Activated naive CD8-positive, alpha-beta T cell treated with anti-CD3 and anti-CD28 coated beads, Interleukin-2, amount 50 U/mL, for 24 hours (primary cell): Measurements from ENCODE around the gene OAS3.
"Not testable (repeated sequence)": the region's sequence is repeated elsewhere in the genome, so short reads cannot be mapped to it uniquely, and the experiment has no call there.

Experiments used
- ATAC-seq: fragments of 150-1000 bp; cut with Tn5 transposase; one replicate; pipeline ENCODE4 v1.10.0; 2021
- DNase-seq: peaks from one replicate; pipeline ENCODE4 v3.0.0; 2021
- H3K27ac Mint-ChIP-seq: one replicate; pipeline ENCODE4 v1.8.0; 2021; ENCODE audit warnings: mild to moderate bottlenecking, mixed read lengths
- H3K27me3 Mint-ChIP-seq: one replicate; pipeline ENCODE4 v1.8.0; 2021; ENCODE audit warnings: mixed read lengths
- H3K36me3 Mint-ChIP-seq: one replicate; pipeline ENCODE4 v1.8.0; 2021; ENCODE audit warnings: low read depth, mixed read lengths
- H3K4me1 Mint-ChIP-seq: one replicate; pipeline ENCODE4 v1.8.0; 2021; ENCODE audit warnings: mixed read lengths
- H3K4me3 Mint-ChIP-seq: one replicate; pipeline ENCODE4 v1.8.0; 2021; ENCODE audit warnings: mild to moderate bottlenecking, moderate library complexity, mixed read lengths
- H3K9me3 Mint-ChIP-seq: one replicate; pipeline ENCODE4 v1.8.0; 2021; ENCODE audit warnings: mixed read lengths

Gene OAS3

DNA sequence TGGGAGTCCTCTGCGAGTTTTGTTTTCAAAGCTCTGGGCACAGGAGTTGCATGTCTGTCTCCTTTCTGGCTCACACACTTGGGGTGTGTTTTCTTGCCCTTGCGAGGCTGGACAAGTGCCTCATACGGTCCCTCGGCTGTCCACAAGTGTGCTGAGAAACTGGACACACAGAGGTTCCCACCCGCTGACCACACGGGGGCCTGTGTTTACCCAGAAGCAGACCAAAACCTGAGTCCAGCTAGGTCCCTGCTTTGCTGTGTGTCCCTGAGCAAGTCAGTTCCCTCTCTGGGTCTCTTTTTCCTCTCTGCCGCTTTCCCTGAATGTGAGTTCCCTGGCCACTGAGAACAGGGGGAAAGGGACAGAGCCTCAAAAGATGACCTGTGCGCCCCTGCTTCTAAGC is 39.4 kb downstream of the OAS3 start:
- Mint-ChIP-seq H3K27me3 (no peaks in the 10 kb centered on the region), H3K4me1 (peaks cover 32% of the 10 kb centered on the region), H3K27ac (peak overlapping the region; percentile 94), H3K9me3 (peaks cover 6% of the 10 kb centered on the region), H3K36me3 (peaks cover 21% of the 10 kb centered on the region), H3K4me3 (peak overlapping the region; percentile 83)
- DNase-seq, result no peak
- ATAC-seq, result no peak

DNA sequence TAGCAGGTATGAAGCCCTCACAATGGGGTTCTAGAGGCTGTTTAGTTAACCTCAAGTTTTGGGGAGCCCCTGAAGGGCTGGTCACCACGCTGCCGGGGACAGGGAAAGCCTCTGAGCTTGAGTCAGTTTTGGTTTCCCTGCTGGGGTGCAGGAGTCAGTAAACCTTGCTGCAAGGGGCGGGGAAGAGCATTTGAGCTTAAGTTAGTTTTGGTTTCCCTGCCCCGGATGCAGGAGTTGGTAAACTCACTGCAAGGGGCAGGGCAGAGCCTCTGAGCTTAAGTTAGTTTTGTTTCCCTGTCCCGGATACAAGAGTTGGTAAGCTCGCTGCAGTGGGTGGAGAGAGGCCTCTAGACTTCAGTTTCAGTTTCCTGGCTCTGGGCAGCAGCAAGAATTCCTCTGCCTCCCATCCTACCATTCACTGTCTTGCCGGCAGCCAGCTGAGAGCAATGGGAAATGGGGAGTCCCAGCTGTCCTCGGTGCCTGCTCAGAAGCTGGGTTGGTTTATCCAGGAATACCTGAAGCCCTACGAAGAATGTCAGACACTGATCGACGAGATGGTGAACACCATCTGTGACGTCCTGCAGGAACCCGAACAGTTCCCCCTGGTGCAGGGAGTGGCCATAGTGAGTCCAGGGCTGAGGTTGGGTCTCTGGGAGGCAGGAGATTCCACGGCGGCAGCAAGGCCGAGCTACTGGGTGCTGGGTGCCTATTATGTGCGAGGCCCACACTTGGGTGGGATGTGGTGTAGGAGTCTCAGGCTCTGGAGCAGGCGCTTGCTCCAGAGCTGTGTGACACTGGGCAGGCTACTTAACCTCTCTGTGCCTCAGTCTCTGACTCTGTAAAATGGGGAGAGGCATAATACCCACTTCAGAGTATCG is 40.1 kb downstream of the OAS3 start, which contains the start of gene OAS2:
Gene OAS2, plus strand, starts transcription at position 357 of the 878 bp plus-strand sequence. Its CDS starts 90 bp downstream, at position 447.
- peaks cover 39% of the 10 kb centered on the region for H3K4me1 Mint-ChIP-seq
- peaks cover 11% of the 10 kb centered on the region for H3K9me3 Mint-ChIP-seq
- peak within 1 kb of the TSS; percentile 94 for H3K27ac Mint-ChIP-seq
- H3K36me3 Mint-ChIP-seq, result peaks cover 29% of the 10 kb centered on the region
- H3K4me3 Mint-ChIP-seq, result peak within 1 kb of the TSS; percentile 83
- ATAC-seq (peak; percentile 96), DNase-seq (peak; percentile 77)
- no peaks in the 10 kb centered on the region for H3K27me3 Mint-ChIP-seq

DNA sequence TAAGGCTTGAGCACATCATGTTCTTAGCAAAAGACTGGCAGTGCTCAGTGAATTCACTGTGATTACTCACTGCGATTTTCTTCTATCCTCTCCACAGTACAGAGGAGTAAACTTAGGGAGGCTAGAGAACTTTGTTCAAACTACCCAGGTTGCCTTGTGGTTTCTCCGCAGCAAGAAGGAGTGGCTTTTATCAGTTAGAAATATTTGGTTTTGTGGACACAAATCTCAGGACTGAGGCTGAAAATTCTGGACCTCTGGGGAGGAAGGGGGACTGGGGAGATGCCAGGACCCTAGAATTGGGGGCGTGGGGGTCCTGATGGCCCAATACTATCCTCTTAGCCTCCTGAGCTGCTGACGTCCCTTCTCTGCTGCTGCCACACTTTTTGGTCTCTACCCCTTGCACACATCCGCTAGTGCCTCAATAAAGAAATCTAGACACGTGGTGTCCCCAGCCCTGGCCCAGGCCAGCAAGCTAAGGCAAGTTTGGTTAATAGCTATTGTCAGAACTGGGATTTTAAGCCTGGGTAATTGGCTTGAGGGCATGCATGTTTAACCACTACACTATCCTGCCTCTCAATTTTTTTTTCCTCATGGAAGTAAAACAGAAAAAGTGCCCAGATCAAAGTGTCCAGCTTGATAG is 40.9 kb downstream of the OAS3 start:
- no peaks in the 10 kb centered on the region for H3K27me3 Mint-ChIP-seq
- peaks cover 43% of the 10 kb centered on the region for H3K4me1 Mint-ChIP-seq
- ATAC-seq, result peak; percentile 41
- peak overlapping the region; percentile 83 for H3K4me3 Mint-ChIP-seq
- peak; percentile 51 for DNase-seq
- peaks cover 36% of the 10 kb centered on the region for H3K36me3 Mint-ChIP-seq
- peak overlapping the region; percentile 94 for H3K27ac Mint-ChIP-seq
- H3K9me3 Mint-ChIP-seq, result peaks cover 16% of the 10 kb centered on the region

DNA sequence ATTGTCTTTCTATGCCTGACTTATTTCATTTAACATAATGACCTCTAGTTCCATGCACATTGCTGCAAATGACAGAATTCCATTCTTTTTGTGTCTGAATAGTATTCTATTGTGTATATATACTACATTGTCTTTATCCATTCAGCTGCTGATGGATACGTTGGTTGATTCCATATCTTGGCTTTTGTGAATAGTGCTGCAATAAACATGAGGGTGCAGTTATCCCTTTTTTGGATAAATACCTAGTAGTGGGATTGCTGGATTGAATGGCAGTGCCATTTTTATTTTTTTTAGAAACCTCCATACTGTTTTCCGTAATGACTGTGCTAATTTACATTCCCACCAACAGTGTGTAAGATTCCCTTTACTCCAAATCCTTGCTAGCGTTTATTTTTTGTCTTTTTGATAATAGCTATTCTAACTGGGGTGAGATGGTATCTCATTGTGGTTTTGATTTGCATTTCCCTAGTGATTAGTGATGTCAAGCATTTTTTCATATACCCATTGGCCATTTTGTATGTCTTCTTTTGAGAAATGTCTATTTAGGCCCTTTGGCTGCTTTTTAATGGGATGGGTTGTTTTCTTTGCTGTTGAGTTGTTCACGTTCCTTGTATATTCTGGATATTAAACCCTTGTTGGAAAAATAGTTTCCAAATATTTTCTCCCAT is 42.4 kb downstream of the OAS3 start:
- Mint-ChIP-seq H3K4me3 (peak overlapping the region; percentile 83), H3K27me3 (no peaks in the 10 kb centered on the region), H3K4me1 (peaks cover 57% of the 10 kb centered on the region), H3K27ac (peak overlapping the region; percentile 94), H3K9me3 (peaks cover 29% of the 10 kb centered on the region), H3K36me3 (peaks cover 51% of the 10 kb centered on the region)
- no peak for DNase-seq
- no peak for ATAC-seq

DNA sequence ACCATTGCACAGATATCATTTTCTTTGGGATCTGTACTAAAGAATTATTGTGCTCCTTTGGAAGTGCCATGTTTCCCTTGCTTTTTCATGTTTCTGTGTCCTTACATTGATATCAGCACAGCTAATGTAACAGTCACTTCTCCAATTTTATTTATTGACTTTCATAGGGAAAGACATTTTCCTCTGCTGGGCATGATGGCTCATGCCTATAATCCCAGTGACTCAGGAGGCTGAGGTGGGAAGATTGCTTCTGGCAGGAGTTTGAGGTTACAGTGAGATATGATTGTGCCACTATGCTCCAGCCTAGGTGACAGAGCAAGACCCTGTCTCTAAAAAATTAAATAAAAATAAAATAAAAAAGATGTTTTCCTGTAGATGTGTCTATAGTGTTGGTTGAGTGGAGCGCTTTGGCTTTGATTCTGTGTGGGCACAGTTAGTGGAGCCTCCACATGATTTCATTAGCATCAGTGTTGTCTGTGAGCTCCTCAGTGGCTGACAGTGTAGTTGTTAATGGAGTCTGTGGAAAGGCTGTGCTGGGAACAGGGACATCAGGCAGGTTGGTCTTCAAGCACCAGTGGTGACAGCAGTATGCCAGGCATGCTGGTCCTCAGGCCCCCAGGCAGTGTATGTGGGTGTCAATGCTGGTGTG is 47.5 kb downstream of the OAS3 start:
- no peak overlapping the region for H3K27ac Mint-ChIP-seq
- peaks cover 77% of the 10 kb centered on the region for H3K4me1 Mint-ChIP-seq
- no peak for ATAC-seq
- H3K27me3 Mint-ChIP-seq, result no peaks in the 10 kb centered on the region
- peaks cover 87% of the 10 kb centered on the region for H3K36me3 Mint-ChIP-seq
- no peak overlapping the region for H3K4me3 Mint-ChIP-seq
- no peak for DNase-seq
- H3K9me3 Mint-ChIP-seq, result peaks cover 29% of the 10 kb centered on the region

DNA sequence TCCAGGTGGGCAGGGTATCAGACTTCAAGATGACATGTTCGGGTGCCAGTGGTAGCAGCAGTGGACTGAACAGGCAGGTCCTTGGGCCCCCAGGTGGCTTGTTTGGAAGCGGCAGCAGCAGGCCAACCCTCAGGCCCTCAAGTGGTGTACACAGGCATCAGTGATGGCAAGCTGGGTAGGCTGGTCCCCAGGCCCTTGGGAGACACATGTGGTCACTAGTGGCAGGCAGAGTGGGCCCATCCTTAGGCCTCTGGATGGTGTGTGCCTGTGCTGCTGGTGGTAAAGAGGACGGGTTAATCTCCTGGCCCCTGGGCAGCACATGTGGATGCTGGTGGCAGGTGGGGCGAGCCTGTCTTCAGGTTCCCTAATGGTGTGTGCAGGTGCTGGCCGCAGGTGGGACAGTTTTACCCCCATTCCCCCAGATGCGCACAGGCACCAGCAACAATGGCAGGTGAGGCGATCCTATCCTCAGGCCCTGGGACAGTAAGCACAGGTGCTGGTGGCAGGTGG is 48.1 kb downstream of the OAS3 start:
- H3K9me3 Mint-ChIP-seq, result peaks cover 29% of the 10 kb centered on the region
- no peak for DNase-seq
- H3K27ac Mint-ChIP-seq, result no peak overlapping the region
- H3K4me1 Mint-ChIP-seq, result peaks cover 72% of the 10 kb centered on the region
- no peak overlapping the region for H3K4me3 Mint-ChIP-seq
- ATAC-seq, result no peak
- H3K36me3 Mint-ChIP-seq, result peaks cover 92% of the 10 kb centered on the region
- H3K27me3 Mint-ChIP-seq, result no peaks in the 10 kb centered on the region

DNA sequence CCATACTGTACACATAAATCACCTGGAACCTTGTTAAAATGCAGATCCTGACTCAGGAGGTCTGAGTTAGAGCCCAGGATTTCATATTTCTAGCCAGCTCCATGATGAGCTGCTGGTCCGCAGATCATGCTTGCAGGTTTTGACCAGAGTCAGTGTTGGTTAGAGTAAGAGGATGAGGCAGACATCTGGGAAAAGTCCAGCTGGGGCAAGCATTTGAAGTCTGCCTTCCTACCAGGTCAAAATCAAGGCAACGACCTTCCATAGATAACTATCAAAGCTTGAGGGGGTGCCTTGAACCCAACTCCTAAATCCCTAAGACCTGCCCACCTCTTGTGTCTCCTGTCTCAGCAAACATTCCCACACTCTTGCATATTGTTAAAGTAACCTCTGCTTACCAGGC is 49.3 kb downstream of the OAS3 start:
- Mint-ChIP-seq H3K9me3 (peaks cover 23% of the 10 kb centered on the region), H3K4me3 (no peak overlapping the region), H3K27me3 (no peaks in the 10 kb centered on the region), H3K4me1 (peaks cover 59% of the 10 kb centered on the region), H3K27ac (peak overlapping the region; percentile 83), H3K36me3 (peaks cover 90% of the 10 kb centered on the region)
- no peak for DNase-seq
- ATAC-seq, result no peak

DNA sequence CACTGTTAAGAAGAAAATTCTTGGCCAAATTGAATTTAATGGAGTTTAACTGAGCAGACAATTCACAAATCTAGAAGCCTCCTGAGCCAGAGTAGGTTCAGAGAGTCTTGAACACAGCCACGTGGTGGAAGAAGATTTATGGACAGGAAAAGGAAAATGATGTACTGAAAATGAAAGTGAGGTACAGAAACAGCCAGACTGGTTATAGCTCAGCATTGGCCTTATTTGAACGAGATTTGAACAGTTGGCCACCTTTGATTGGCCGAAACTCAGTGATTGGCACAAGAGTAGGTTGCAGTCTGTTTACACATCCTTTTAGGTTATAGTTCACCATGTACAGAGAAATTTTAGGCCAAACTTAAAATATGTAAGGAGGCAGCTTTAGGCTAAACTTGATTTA is 50.0 kb downstream of the OAS3 start:
- ATAC-seq (peak; percentile 55), DNase-seq (no peak)
- peaks cover 88% of the 10 kb centered on the region for H3K36me3 Mint-ChIP-seq
- peaks cover 54% of the 10 kb centered on the region for H3K4me1 Mint-ChIP-seq
- H3K4me3 Mint-ChIP-seq, result no peak overlapping the region
- H3K9me3 Mint-ChIP-seq, result peaks cover 18% of the 10 kb centered on the region
- peak overlapping the region; percentile 83 for H3K27ac Mint-ChIP-seq
- H3K27me3 Mint-ChIP-seq, result no peaks in the 10 kb centered on the region

DNA sequence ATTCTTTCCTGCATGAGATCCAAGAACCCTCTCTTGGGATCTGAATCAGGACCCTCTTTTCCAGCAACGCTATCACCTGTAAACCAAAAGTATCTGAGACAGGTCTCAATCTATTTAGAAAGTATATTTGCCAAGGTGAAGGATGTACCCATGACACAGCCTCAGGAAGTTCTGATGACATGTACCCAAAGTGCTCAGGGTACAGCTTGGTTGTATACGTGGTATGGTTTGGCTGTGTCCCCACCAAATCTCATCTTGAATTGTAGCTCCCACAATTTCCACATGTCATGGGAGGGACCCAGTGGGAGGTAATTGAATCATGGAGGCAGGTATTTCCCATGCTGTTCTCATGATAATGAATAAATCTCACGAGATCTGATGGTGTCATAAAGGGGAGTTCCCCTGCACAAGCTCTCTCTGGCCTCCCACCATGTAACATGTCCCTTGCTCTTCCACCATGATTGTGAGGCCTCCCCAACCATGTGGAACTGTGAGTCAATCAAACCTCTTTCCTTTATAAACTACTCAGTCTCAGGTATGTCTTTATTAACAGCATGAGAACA is 50.6 kb downstream of the OAS3 start:
- Mint-ChIP-seq H3K27ac (peak overlapping the region; percentile 83), H3K4me1 (peaks cover 49% of the 10 kb centered on the region), H3K36me3 (peaks cover 85% of the 10 kb centered on the region), H3K9me3 (peaks cover 14% of the 10 kb centered on the region)
- H3K27me3 Mint-ChIP-seq, DNase-seq, H3K4me3 Mint-ChIP-seq: not testable (repeated sequence)
- ATAC-seq, result peak; percentile 44

DNA sequence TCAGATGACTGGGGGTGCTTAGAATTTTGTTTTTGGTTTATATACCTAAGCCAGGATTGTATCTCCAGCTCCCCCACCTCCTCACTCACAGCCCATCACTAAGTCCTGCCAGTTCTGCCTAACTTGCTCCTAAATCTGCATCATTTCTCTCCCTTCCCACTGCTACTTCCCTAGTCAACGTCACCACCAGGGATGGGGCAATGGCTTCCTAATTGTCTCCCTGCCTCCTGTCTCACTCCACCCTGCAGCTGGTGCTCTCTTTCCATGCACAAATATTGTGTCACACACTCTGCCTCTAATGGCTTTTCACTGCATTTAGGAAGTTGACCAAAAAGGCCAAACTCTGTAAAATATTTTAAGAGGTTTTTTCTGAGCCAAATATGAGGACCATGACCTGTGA is 51.5 kb downstream of the OAS3 start:
- Mint-ChIP-seq H3K4me3 (no peak overlapping the region), H3K36me3 (peaks cover 78% of the 10 kb centered on the region), H3K27me3 (no peaks in the 10 kb centered on the region), H3K4me1 (peaks cover 42% of the 10 kb centered on the region), H3K9me3 (peaks cover 6% of the 10 kb centered on the region), H3K27ac (peak overlapping the region; percentile 83)
- ATAC-seq (no peak), DNase-seq (no peak)

DNA sequence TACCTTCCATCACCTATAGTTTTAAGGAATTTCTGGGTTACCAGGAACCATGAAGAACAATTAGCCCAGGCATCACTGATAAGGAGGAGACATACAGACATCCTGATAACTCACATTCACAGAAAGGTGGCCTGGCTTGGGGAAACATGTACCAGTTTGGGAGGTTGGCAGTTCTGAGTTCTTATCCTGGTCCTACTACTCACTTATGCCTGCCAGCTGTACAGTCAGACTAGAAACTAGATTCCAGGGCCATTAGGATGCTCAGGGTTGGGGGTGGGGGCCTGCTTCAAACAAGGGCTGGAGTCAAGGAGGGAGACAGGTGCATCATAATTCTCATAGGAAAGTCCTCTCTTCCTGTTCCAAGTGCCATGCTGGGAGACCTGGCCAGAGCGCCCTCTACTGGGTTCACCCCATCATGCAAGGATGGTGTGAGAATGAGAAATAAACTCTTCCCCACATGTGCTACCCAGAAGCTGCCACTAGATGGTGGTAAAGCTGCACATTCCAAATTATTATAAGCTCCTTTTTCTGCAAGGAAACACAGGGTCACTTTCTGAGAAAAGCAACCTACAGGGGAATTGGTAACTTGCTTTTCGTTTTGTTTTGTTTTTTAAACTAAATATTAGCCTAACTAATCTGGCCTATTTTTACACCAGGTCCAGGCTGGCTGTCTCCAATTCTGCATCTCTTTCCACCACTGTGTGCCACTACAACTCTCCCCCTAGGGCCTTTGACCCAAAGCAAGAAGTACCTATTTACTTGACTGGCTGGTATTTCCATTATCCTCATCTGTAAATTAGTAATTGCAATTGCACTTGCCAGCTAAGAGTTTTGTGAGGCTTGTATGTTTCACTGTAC is 54.5 kb downstream of the OAS3 start:
- Mint-ChIP-seq H3K27ac (no peak overlapping the region), H3K27me3 (no peaks in the 10 kb centered on the region)

DNA sequence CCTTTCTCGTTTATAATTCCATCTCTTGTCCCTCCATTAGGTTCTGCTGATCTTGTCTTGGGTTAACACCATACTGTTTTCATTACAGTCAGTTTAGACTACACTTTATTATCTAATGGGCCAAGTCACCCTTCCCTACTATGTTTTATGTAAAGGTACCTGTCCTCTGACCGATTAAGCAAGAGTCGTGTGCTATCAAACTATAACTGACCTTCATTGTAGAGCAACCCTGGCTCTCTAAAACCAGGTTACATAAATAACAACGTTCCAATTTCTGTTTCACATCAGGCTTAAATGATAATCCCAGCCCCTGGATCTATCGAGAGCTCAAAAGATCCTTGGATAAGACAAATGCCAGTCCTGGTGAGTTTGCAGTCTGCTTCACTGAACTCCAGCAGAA is 56.7 kb downstream of the OAS3 start:
- H3K36me3 Mint-ChIP-seq, result peaks cover 82% of the 10 kb centered on the region
- H3K9me3 Mint-ChIP-seq, result no peaks in the 10 kb centered on the region
- H3K4me3 Mint-ChIP-seq, result no peak overlapping the region
- DNase-seq (no peak), ATAC-seq (no peak)
- no peaks in the 10 kb centered on the region for H3K27me3 Mint-ChIP-seq
- H3K27ac Mint-ChIP-seq, result no peak overlapping the region
- peaks cover 5% of the 10 kb centered on the region for H3K4me1 Mint-ChIP-seq

More for the DNA sequence above, 54.5 kb downstream of the OAS3 start:
- Mint-ChIP-seq H3K4me1 (peaks cover 19% of the 10 kb centered on the region), H3K9me3 (no peaks in the 10 kb centered on the region), H3K4me3 (no peak overlapping the region), H3K36me3 (peaks cover 83% of the 10 kb centered on the region)
- peak; percentile 74 for DNase-seq
- peak; percentile 30 for ATAC-seq

DNA sequence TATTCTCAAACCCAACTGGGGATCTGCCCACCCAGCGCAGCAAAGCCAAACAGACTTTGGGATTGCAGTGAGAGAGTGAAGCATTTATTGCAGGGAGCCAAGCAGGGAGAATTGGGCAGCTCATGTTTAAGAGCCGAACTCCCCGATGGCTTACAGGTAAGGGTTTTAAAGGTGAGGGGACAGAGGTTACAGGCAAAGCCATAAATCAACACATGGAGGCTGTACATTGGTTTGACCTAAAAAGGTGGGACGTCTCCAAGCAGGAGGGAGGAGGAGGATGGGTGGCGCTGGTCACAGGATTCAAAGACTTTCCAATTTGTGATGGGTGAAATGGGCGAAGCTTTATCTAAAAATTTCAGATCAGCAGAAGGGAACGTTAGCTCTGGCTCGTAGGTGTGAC is 58.2 kb downstream of the OAS3 start:
- ATAC-seq (no peak), DNase-seq (no peak)
- H3K27ac Mint-ChIP-seq, result no peak overlapping the region
- H3K27me3 Mint-ChIP-seq, result no peaks in the 10 kb centered on the region
- no peaks in the 10 kb centered on the region for H3K9me3 Mint-ChIP-seq
- H3K4me3 Mint-ChIP-seq, result no peak overlapping the region
- peaks cover 5% of the 10 kb centered on the region for H3K4me1 Mint-ChIP-seq
- H3K36me3 Mint-ChIP-seq, result peaks cover 81% of the 10 kb centered on the region
